ENCODE data around the gene CNDP2.

CNDP2 gene

DNA sequence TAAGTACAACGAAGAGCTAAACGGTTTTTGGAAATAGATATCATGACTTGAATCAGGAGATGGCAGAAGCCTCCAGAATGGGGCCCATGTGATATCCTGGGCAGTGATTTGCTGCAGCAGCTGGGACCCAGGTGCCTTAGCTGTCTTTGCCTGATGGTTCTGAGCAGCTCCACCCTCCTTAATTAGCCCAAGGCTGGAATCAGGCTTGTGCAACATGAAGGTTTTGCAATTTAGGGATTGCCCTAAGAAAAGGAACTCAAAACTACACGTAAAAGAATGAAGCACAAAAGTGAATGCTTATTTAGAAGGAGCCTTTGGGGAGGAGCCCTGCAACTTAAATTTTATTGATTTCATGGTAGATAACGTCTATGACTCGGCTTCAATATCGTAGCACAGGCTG, 17.3 kb upstream of the CNDP2 start:
- in situ Hi-C loops (cut with MboI; ENCODE audit: low pct_unique_long_range_greater_than_20kb, low sequenced_read_pairs, unreplicated experiment), result no loop called here
- DNase-seq (ENCODE audit: low spot score), result no peak
- TF ChIP-seq, protein P1, sequence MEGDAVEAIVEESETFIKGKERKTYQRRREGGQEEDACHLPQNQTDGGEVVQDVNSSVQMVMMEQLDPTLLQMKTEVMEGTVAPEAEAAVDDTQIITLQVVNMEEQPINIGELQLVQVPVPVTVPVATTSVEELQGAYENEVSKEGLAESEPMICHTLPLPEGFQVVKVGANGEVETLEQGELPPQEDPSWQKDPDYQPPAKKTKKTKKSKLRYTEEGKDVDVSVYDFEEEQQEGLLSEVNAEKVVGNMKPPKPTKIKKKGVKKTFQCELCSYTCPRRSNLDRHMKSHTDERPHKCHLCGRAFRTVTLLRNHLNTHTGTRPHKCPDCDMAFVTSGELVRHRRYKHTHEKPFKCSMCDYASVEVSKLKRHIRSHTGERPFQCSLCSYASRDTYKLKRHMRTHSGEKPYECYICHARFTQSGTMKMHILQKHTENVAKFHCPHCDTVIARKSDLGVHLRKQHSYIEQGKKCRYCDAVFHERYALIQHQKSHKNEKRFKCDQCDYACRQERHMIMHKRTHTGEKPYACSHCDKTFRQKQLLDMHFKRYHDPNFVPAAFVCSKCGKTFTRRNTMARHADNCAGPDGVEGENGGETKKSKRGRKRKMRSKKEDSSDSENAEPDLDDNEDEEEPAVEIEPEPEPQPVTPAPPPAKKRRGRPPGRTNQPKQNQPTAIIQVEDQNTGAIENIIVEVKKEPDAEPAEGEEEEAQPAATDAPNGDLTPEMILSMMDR (IDR thresholded peaks at IDR 0.05; ENCODE audit: extremely low read depth, insufficient read depth, missing control alignments), result no peak

DNA sequence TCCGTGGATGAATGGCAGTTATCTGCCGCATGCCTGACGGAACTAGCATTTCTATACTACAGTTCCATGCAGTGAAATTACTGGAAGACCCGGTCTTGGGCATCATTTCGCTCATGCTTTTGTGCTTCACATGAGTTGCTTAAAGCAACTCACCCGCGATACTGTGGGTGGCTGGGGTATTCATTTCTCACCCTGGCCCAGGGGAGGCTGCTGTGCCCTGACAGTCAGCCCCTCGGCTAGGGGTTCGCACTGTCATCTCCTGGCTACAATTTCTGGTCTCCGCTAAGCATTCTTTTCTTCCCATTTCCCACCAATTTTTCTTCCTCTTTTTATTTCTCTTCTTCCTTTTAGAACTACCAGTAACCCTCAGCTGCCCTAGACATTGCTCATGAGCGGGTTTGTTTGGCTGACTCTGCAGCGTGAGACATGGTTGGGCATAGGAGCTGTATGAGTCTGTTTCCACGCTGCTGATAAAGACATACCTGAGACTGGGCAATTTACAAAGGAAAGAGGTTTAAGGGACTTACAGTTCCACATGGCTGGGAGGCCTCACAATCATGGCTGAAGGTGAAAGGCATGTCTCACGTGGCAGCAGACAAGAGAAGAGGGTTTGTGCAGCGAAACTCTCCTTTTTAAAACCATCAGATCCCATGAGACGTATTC, 16.5 kb upstream of the CNDP2 start:
- TF ChIP-seq, protein P1 (IDR thresholded peaks at IDR 0.05; ENCODE audit: extremely low read depth, insufficient read depth, missing control alignments), result no peak
- DNase-seq (ENCODE audit: low spot score), result no peak
- in situ Hi-C loops (cut with MboI; ENCODE audit: low pct_unique_long_range_greater_than_20kb, low sequenced_read_pairs, unreplicated experiment), result no loop called here

DNA sequence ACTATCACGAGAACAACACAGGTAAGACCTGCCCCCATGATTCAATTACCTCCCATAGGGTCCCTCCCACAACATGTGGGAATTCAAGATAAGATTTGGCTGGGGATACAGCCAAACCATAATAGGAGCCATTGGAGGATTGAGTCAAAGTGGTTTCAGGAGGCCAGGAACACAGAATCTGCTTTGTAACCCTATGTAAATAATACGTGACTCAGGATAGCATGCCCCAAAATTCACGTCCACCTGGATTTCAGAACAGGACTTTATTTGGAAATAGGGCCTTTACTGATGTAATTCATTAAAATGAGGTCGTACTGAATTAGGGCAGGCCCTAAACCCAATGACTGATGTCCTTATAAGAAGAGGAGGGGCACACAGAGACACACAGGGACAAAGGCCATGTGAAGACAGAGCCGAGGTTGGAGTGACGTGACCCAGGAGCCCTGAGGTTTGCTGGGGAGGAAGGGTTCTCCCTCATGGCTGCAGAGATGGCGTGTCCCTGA, 16.0 kb upstream of the CNDP2 start:
- DNase-seq (ENCODE audit: low spot score), result no peak
- in situ Hi-C loops (cut with MboI; ENCODE audit: low pct_unique_long_range_greater_than_20kb, low sequenced_read_pairs, unreplicated experiment), result no loop called here
- TF ChIP-seq, protein P1 (IDR thresholded peaks at IDR 0.05; ENCODE audit: extremely low read depth, insufficient read depth, missing control alignments), result no peak

DNA sequence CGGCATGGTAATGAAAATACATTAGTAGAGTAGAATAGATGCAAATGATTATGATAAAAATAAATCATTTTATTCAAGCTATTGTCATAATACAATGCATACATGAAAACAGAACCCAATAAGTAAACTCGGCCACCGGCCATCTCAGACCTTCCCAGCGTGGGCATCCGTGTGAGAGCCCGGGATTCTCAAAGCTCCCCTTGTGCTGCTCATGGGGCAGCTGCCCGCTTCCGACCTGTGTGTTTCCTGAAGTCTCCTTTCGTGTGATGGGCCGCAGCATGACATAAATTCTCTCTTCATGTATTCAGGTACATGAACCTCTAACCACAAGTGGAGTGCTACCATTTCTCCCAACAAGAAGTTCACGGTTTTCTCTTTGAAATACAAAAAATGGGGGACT, 13.5 kb upstream of the CNDP2 start:
- no peak for DNase-seq (ENCODE audit: low spot score)
- in situ Hi-C loops (cut with MboI; ENCODE audit: low pct_unique_long_range_greater_than_20kb, low sequenced_read_pairs, unreplicated experiment), result no loop called here
- TF ChIP-seq, protein P1 (IDR thresholded peaks at IDR 0.05; ENCODE audit: extremely low read depth, insufficient read depth, missing control alignments), result no peak

DNA sequence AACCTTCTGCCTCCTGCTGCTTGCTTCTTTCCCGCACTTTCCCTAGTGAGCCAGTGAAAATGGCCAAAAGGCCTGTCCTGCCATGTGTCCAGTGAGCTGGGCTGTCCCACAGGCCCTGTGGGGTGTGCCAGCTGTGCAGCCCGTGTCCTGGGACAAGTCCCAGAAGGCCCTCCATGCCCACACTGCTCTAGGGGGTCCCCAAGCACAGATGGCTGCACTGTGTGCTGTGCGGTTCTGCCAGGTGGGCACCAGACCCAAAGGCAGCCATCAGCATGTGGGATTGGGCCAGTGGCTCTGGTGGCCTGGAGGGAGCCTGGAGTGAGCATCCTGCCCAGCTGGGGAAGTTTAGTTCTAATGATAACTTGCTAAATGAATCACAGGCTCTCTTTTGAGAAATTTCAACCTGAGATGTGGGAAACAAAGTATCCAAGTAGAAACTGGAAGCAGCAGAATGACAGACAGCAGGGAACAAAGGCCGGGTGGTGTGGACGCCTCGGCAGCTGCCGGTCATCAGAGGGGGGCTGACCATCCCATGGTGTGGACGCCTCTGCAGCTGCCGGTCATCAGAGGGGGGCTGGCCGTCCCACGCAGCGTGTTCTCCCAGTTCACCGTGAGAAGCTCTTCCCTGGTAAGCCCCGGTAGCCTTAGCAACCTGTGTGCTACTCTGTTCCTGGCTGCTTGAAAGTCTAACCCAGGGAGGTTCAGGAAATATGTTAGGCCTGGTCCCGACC, 9.9 kb upstream of the CNDP2 start:
- no peak for DNase-seq (ENCODE audit: low spot score)
- in situ Hi-C loops (cut with MboI; ENCODE audit: low pct_unique_long_range_greater_than_20kb, low sequenced_read_pairs, unreplicated experiment), result no loop called here
- TF ChIP-seq, protein P1 (IDR thresholded peaks at IDR 0.05; ENCODE audit: extremely low read depth, insufficient read depth, missing control alignments), result no peak

DNA sequence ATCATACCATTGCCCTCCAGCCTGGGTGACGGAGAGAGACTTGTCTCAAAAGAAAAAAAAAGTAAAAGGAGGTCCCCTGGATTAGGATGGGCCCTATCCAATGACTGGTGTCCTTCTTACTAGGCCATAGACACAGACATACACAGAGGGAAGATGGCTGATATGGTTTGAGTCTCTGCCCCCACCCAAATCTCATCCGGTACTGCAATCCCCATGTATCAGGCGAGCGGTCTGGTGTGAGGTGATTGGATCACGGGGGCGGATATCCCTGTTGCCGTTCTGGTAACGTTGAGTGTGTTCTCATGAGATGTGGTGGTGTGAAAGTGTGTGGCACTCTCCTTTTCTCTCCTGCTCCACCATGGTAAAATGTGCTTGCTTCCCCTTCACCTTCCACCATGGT, 7.8 kb upstream of the CNDP2 start:
- DNase-seq (ENCODE audit: low spot score), result no peak
- in situ Hi-C loops (cut with MboI; ENCODE audit: low pct_unique_long_range_greater_than_20kb, low sequenced_read_pairs, unreplicated experiment), result no loop called here
- TF ChIP-seq, protein P1 (IDR thresholded peaks at IDR 0.05; ENCODE audit: extremely low read depth, insufficient read depth, missing control alignments), result no peak
